GM12891 (cell line): ENCODE data around the gene ABCC4.

Experiments used
- POLR2A ChIP-seq: IDR thresholded peaks from 2 replicates; pipeline ENCODE4 v1.6.1; 2011; ENCODE audit warnings: low read depth, low read length, control low read depth
- POLR2AphosphoS5 ChIP-seq: IDR thresholded peaks from 2 replicates; pipeline ENCODE4 v1.6.1; 2011; ENCODE audit warnings: low read depth, low read length, control low read depth
- SPI1 ChIP-seq: IDR thresholded peaks from 2 replicates; pipeline ENCODE4 v1.6.1; 2011; ENCODE audit warnings: low read depth, low read length, control low read depth
- TAF1 ChIP-seq: IDR thresholded peaks from 2 replicates; pipeline ENCODE4 v1.6.1; 2011; ENCODE audit warnings: low read depth, low read length, control low read depth

DNA sequence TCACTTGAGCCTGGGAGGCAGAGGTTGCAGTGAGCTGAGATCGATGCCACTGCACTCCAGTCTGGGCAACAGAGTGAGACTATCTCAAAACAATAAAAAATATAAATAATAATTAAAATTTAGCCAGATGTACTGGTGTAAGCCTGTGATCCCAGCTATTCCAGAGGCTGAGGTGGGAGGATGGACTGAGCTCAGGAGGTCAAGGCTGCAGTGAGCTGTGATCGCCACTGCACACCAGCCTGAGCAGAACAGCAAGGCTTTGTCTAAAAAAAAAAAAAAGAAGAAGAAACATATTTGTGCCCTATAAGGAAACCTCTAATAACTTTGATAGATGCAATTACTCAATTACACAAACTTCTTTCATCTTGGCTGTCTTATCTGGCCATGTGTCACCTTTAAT lies 52.3 kb downstream of the ABCC4 start:
- TF ChIP-seq POLR2AphosphoS5 (no peak), POLR2A (no peak), TAF1 (no peak), SPI1 (no peak)
